Measurements from ENCODE around the gene OTUD3. TPM values are rescaled to one million over a fixed set of nuclear protein-coding genes. Genes with fewer than 3 reads are reported as not detected.

The OTUD3 gene
- total and polyA plus RNA-seq, 2 of the 4 experiments (the other 2 are of a cell fraction), result 2.9 to 3.1 TPM

GRCh38 chr1:19909392-19909791, 27.2 kb downstream of the OTUD3 start:
- no peaks in the 10 kb centered on the region for H3K9me1 ChIP-seq (ENCODE audit: insufficient read depth, low read length)
- H3K27me3 ChIP-seq (ENCODE audit: control insufficient read depth, insufficient read depth, low read length), result no peaks in the 10 kb centered on the region
- H3K36me3 ChIP-seq (ENCODE audit: control insufficient read depth, insufficient read depth, low read length), result peaks cover 33% of the 10 kb centered on the region
- DNase-seq (no peak), ATAC-seq (ENCODE audit: low read depth) (no peak)
- no peak overlapping the region for H2BK5ac ChIP-seq (ENCODE audit: low read depth, low read length, poor library complexity, severe bottlenecking)
- H3K14ac ChIP-seq (replicated peaks; ENCODE audit: low read depth, low read length), result no peak overlapping the region
- ChIA-PET POLR2A (ENCODE audit: unreplicated experiment) (interaction anchor here (0.6 kb wide), 1 partner anchor 222 kb away, joined by 3 read pairs; no protein-coding TSS in a partner anchor), CTCF (no interaction called here)
- intact Hi-C loops (cut with micrococcal nuclease), result no loop called here
- H3K4me3 ChIP-seq (ENCODE audit: insufficient read depth, low read depth, low read length), result no peak overlapping the region
- no peak overlapping the region for H2AK5ac ChIP-seq (ENCODE audit: low read depth, low read length)
- no peak overlapping the region for H4K5ac ChIP-seq (ENCODE audit: low read depth, low read length)
- peaks cover 0 to 4% of the 10 kb centered on the region in 2 experiments; a peak in 3 of 4 replicates for H3K79me1 ChIP-seq (ENCODE audit: low read depth in 1 of 2, low read length in 2 of 2)
- H3K4ac ChIP-seq (ENCODE audit: low read depth, low read length), result no peak overlapping the region
- in situ Hi-C loops (cut with MboI; ENCODE audit: low sequenced_read_pairs), result no loop called here
- H3K27ac ChIP-seq (ENCODE audit: insufficient read depth, low read length), result no peak overlapping the region
- H2AFZ ChIP-seq (replicated peaks; ENCODE audit: low read length, poor library complexity), result no peak overlapping the region
- BruUV-seq (replicated peaks), result no TSS peak
- no peak overlapping the region for H2AK9ac ChIP-seq (replicated peaks; ENCODE audit: low read depth, low read length, poor library complexity)
- no peak overlapping the region for H4K91ac ChIP-seq (ENCODE audit: insufficient read depth, low read depth, low read length)
- H2BK20ac ChIP-seq (ENCODE audit: low read depth, low read length), result no peak overlapping the region
- H3K9ac ChIP-seq (ENCODE audit: low read depth, low read length), result no peak overlapping the region
- no peak overlapping the region; the same call in 1 of the 2 replicates for H3K23ac ChIP-seq (ENCODE audit: low read depth, low read length)
- H2BK120ac ChIP-seq (ENCODE audit: low read depth, low read length), result no peak overlapping the region
- no CpG with 5 or more reads among the region's 5 CpGs for WGBS, 2 experiments (ENCODE audit: extremely low coverage in 2 of 2, insufficient read length in 1 of 2)
- H3K9me3 ChIP-seq (ENCODE audit: control insufficient read depth, insufficient read depth, low read length), result no peaks in the 10 kb centered on the region
- no peaks in the 10 kb centered on the region for H3K4me1 ChIP-seq (ENCODE audit: control insufficient read depth, insufficient read depth, low read length)
- TF ChIP-seq MXI1 (IDR thresholded peaks at IDR 0.05; ENCODE audit: borderline replicate concordance, low read depth, low read length), result no peak
- no peak for TF ChIP-seq RFX5 (IDR thresholded peaks at IDR 0.05; ENCODE audit: low read depth, low read length)
- no peak for TF ChIP-seq USF2 (IDR thresholded peaks at IDR 0.05; ENCODE audit: low read depth, low read length)
- no peak for TF ChIP-seq CEBPB (IDR thresholded peaks at IDR 0.05; ENCODE audit: low read depth, low read length)
- no peak for TF ChIP-seq CHD1 (IDR thresholded peaks at IDR 0.05; ENCODE audit: low read depth, low read length)
- H3K56ac ChIP-seq (ENCODE audit: extremely low read depth, insufficient read depth, low read length), result no peak overlapping the region
- no peak overlapping the region for H4K8ac ChIP-seq (ENCODE audit: low read depth in 2 of 2, low read length in 2 of 2)
- H3K4me2 ChIP-seq (ENCODE audit: low read depth, low read length), result no peak overlapping the region
- H2BK15ac ChIP-seq (ENCODE audit: low read depth, low read length), result no peak overlapping the region
- dilution Hi-C loops (cut with HindIII; ENCODE audit: low sequenced_read_pairs, unreplicated experiment), result no loop called here
- no peak overlapping the region for H3K18ac ChIP-seq (ENCODE audit: low read depth, low read length)
- H4K20me1 ChIP-seq (ENCODE audit: insufficient read depth, low read length), result peaks cover 2% of the 10 kb centered on the region

Data from IMR-90 (cell line).